Endothelial cell of umbilical vein (primary cell): ENCODE measurements around the gene MECR. TPM values are rescaled to one million over a fixed set of nuclear protein-coding genes. Genes with fewer than 3 reads are reported as not detected.

Experiments used
- BruUV-seq: library from RNA; stranded (reverse); fragments of 400-500 nt; replicated peaks from 2 replicates; lab custom pipeline; 2021; lab: Mats Ljungman, UMichigan
- CTCF ChIA-PET: fragments of 300-600, 350-600 bp; sonication (Branson Sonifier 250); formaldehyde crosslinking; loops from one replicate; lab custom pipeline; 2021; ENCODE audit warnings: antibody characterized with exemption, inconsistent platforms; lab: Charles Lee
- POLR2A ChIA-PET: fragments of 300-600, 350-600 bp; sonication (Branson Sonifier 250); formaldehyde crosslinking; loops from one replicate; lab custom pipeline; 2021; ENCODE audit warnings: antibody characterized with exemption, inconsistent platforms; lab: Charles Lee
- DNase-seq: peaks from one replicate; pipeline ENCODE4 v3.0.0-alpha.2; 2011; ENCODE audit warnings: low read depth, low spot score
- FAIRE-seq: peaks from 2 replicates; lab custom pipeline; 2011; peaks lifted over from hg19 to GRCh38; lab: Jason Lieb, UNC
- H2AFZ ChIP-seq: 2 replicates; pipeline ENCODE4 v1.6.0; 2012; ENCODE audit warnings: low read depth, low read length, control low read depth, inconsistent platforms
- H3K27ac ChIP-seq: 2 replicates; pipeline ENCODE4 v1.5.1; 2011; ENCODE audit warnings: low read depth, mild to moderate bottlenecking, control low read depth, low read length, moderate library complexity; ENCODE audit not compliant: insufficient read depth
- H3K27me3 ChIP-seq, 2 experiments: 2 replicates each; pipeline versions ENCODE4 v1.6.0 to v1.6.1; 2011; ENCODE audit warnings: low read length in 2 of 2, mixed read lengths in 1 of 2; ENCODE audit not compliant: control insufficient read depth in 2 of 2, insufficient read depth in 2 of 2
- H3K36me3 ChIP-seq, 2 experiments: 2 replicates in 1 of 2; 3 replicates in 1 of 2; pipeline ENCODE4 v1.5.1; 2011; ENCODE audit warnings: low read length in 2 of 2, mild to moderate bottlenecking in 1 of 2, moderate library complexity in 1 of 2; ENCODE audit not compliant: control insufficient read depth in 2 of 2, insufficient read depth in 2 of 2; ENCODE audit errors: extremely low read depth in 1 of 2
- H3K4me1 ChIP-seq: 3 replicates; pipeline ENCODE4 v1.5.1; 2011; ENCODE audit warnings: mild to moderate bottlenecking, low read length; ENCODE audit not compliant: control insufficient read depth, insufficient read depth; ENCODE audit errors: extremely low read depth
- H3K4me2 ChIP-seq: 2 replicates; pipeline ENCODE4 v1.6.1; 2011; ENCODE audit warnings: low read length, control low read depth, mixed read lengths; ENCODE audit not compliant: insufficient read depth
- H3K4me3 ChIP-seq, 3 experiments: fragments of 200-600 bp in 1 of 3; sonication (generic), shearing (Covaris generic) in 1 of 3; replicated peaks in 1 of 3; 2 replicates each; pipeline ENCODE4 v1.5.1; 2011 to 2016; ENCODE audit warnings: control low read depth in 3 of 3, low read length in 3 of 3, mild to moderate bottlenecking in 2 of 3, inconsistent platforms in 1 of 3, low read depth in 1 of 3, moderate library complexity in 1 of 3; ENCODE audit not compliant: insufficient read depth in 1 of 3
- H3K79me2 ChIP-seq: 2 replicates; pipeline ENCODE4 v1.6.0; 2012; ENCODE audit warnings: low read length, inconsistent platforms; ENCODE audit not compliant: control insufficient read depth, insufficient read depth
- H3K9ac ChIP-seq: replicated peaks from 2 replicates; pipeline ENCODE3; 2011; ENCODE audit warnings: low read length, control low read depth; ENCODE audit not compliant: insufficient read depth; ENCODE audit errors: extremely low read depth
- H3K9me1 ChIP-seq: replicated peaks from 3 replicates; pipeline ENCODE4 v1.6.0; 2011; ENCODE audit warnings: mild to moderate bottlenecking, low read length; ENCODE audit not compliant: control insufficient read depth, insufficient read depth; ENCODE audit errors: extremely low read depth
- H3K9me3 ChIP-seq: replicated peaks from 2 replicates; pipeline ENCODE4 v1.5.1; 2012; ENCODE audit warnings: low read length, inconsistent platforms; ENCODE audit not compliant: control insufficient read depth, insufficient read depth
- H4K20me1 ChIP-seq: replicated peaks from 2 replicates; pipeline ENCODE3; 2011; ENCODE audit warnings: mild to moderate bottlenecking, low read length; ENCODE audit not compliant: control insufficient read depth, insufficient read depth; ENCODE audit errors: extremely low read depth
- CTCF ChIP-seq, 2 donors: IDR thresholded peaks; 1 replicate in 1 of 2; 2 replicates in 1 of 2; pipeline ENCODE4 v1.5.1; 2011; ENCODE audit warnings: low read length in 2 of 2, mild to moderate bottlenecking in 2 of 2, moderate library complexity in 2 of 2, control low read depth in 1 of 2, inconsistent platforms in 1 of 2, low read depth in 1 of 2; ENCODE audit not compliant: insufficient read depth in 1 of 2; ENCODE audit errors: extremely low read depth in 1 of 2
- EZH2 ChIP-seq: IDR thresholded peaks from 2 replicates; pipeline ENCODE4 v1.6.1; 2012; ENCODE audit warnings: borderline replicate concordance, low read depth, mild to moderate bottlenecking, moderate library complexity, low read length, inconsistent platforms; ENCODE audit not compliant: severe bottlenecking
- FOS ChIP-seq: IDR thresholded peaks from 2 replicates; pipeline ENCODE4 v1.6.1; 2011; ENCODE audit warnings: mild to moderate bottlenecking, low read length, moderate library complexity, borderline replicate concordance; ENCODE audit not compliant: insufficient read depth
- GATA2 ChIP-seq: IDR thresholded peaks from 2 replicates; pipeline ENCODE4 v1.7.0; 2011; ENCODE audit warnings: low read depth, mild to moderate bottlenecking, moderate library complexity, mixed read lengths, low read length; ENCODE audit not compliant: insufficient read length, insufficient read depth
- JUN ChIP-seq: IDR thresholded peaks from 2 replicates; pipeline ENCODE4 v1.6.1; 2011; ENCODE audit warnings: borderline replicate concordance, low read depth; ENCODE audit not compliant: insufficient read length, insufficient read depth
- MYC ChIP-seq: IDR thresholded peaks from one replicate; pipeline ENCODE4 v1.6.1; 2011; ENCODE audit warnings: mild to moderate bottlenecking, low read depth, low read length
- POLR2A ChIP-seq: IDR thresholded peaks from 2 replicates; pipeline ENCODE4 v1.6.1; 2012; ENCODE audit warnings: low read depth, mild to moderate bottlenecking, control low read depth, low read length
- POLR2AphosphoS5 ChIP-seq: IDR thresholded peaks from 2 replicates; pipeline ENCODE4 v1.6.1; 2012; ENCODE audit warnings: low read depth, mild to moderate bottlenecking, control low read depth, low read length, moderate library complexity; ENCODE audit not compliant: insufficient read depth
- dilution Hi-C: fragments of 300-500 bp; cut with MboI; formaldehyde crosslinking; loops from one replicate; pipeline ENCODE4 v1.15.0; 2019; ENCODE audit warnings: low sequenced_read_pairs; ENCODE audit not compliant: extremely low pct_ligation_motif_present
- intact Hi-C: fragments of 100-400 bp; cut with micrococcal nuclease; formaldehyde crosslinking; loops from one replicate; pipeline ENCODE4 v1.10.0; 2022
- polyA plus RNA-seq, 4 experiments: library from polyadenylated mRNA; depleted of rRNA in 3 of 4; stranded (reverse) in 3 of 4; unstranded in 1 of 4; fragments of >200 nt; gene quantifications; 2 replicates each; pipeline versions ENCODE4 v1.2.1 to v1.2.3, GENCODE V29; 2011 to 2012; ENCODE audit warnings: missing spikeins in 1 of 4
- total RNA-seq: library from RNA; stranded (reverse); gene quantifications from 2 replicates; pipeline ENCODE4 v1.2.3, GENCODE V29; 2021

The MECR gene
- total and polyA plus RNA-seq, 2 donors (not counting 3 experiments of a cell fraction or from before 2014, with no cell fraction given), result 24.6 to 30.1 TPM

- no peak overlapping the region for H2AFZ ChIP-seq
- H3K9me1 ChIP-seq, result no peaks in the 10 kb centered on the region
- intact Hi-C loops, result no loop called here
- TF ChIP-seq CTCF (IDR thresholded peaks at IDR 0.05; ENCODE audit: extremely low read depth in 1 of 2, insufficient read depth in 1 of 2, low read depth in 1 of 2, low read length in 2 of 2), result no peak
- TF ChIP-seq POLR2AphosphoS5, result no peak
- H4K20me1 ChIP-seq, result no peaks in the 10 kb centered on the region
- H3K79me2 ChIP-seq, result no peaks in the 10 kb centered on the region
- no peak overlapping the region for H3K9ac ChIP-seq
- no peaks in the 10 kb centered on the region for H3K4me1 ChIP-seq
- dilution Hi-C loops, result no loop called here
- no peak for FAIRE-seq
- H3K4me2 ChIP-seq, result no peak overlapping the region
- no peak overlapping the region for H3K4me3 ChIP-seq
- H3K36me3 ChIP-seq, result no peaks in the 10 kb centered on the region
- no TSS peak for BruUV-seq
- DNase-seq, result no peak
- H3K9me3 ChIP-seq, result no peaks in the 10 kb centered on the region
- CTCF ChIA-PET, result no interaction called here
- H3K27ac ChIP-seq, result no peak overlapping the region
- H3K27me3 ChIP-seq, result peaks cover 0 to 2% of the 10 kb centered on the region in 2 experiments
- POLR2A ChIA-PET, result no interaction called here
Measured at GRCh38 chr1:29275435-29275834, 44.7 kb upstream of the MECR start.

- POLR2A ChIA-PET, result no interaction called here
- Histone ChIP-seq H3K9ac (no peak overlapping the region), H3K79me2 (no peaks in the 10 kb centered on the region), H3K4me1 (no peaks in the 10 kb centered on the region), H3K9me1 (no peaks in the 10 kb centered on the region), H3K4me2 (no peak overlapping the region), H2AFZ (no peak overlapping the region), H3K9me3 (no peaks in the 10 kb centered on the region), H3K27me3 (peaks cover 3 to 10% of the 10 kb centered on the region in 2 experiments), H4K20me1 (no peaks in the 10 kb centered on the region), H3K4me3 (no peak overlapping the region), H3K36me3 (no peaks in the 10 kb centered on the region), H3K27ac (no peak overlapping the region)
- dilution Hi-C loops (no loop called here), intact Hi-C loops (no loop called here)
- TF ChIP-seq GATA2, result no peak
- TF ChIP-seq POLR2AphosphoS5, result no peak
- TF ChIP-seq CTCF (IDR thresholded peaks at IDR 0.05; ENCODE audit: extremely low read depth in 1 of 2, insufficient read depth in 1 of 2, low read depth in 1 of 2, low read length in 2 of 2), result no peak
- no peak for TF ChIP-seq EZH2
- TF ChIP-seq MYC, result no peak
- TF ChIP-seq POLR2A, result no peak
- TF ChIP-seq JUN, result no peak
- no peak for TF ChIP-seq FOS
- BruUV-seq, result no TSS peak
- FAIRE-seq (no peak), DNase-seq (no peak)
- CTCF ChIA-PET, result interaction anchor here (0.6 kb wide), 1 partner anchor 69 kb away, joined by 4 read pairs; no protein-coding TSS in a partner anchor
Measured at GRCh38 chr1:29272147-29272907, 41.6 kb upstream of the MECR start.
